Activated gamma-delta T cell (primary cell): ENCODE measurements around the gene ZFP42.
"Not testable (repeated sequence)": the region's sequence is repeated elsewhere in the genome, so short reads cannot be mapped to it uniquely, and the experiment has no call there.

Experiments
- DNase-seq: peaks from one replicate; lab custom pipeline; 2025; lab: John Stamatoyannopoulos, UW
- total RNA-seq, 2 donors: gene quantifications; one replicate each; lab custom pipeline; 2026; lab: John Stamatoyannopoulos, UW

The ZFP42 gene
- 0 reads per million in 2 donors for total RNA-seq

DNA sequence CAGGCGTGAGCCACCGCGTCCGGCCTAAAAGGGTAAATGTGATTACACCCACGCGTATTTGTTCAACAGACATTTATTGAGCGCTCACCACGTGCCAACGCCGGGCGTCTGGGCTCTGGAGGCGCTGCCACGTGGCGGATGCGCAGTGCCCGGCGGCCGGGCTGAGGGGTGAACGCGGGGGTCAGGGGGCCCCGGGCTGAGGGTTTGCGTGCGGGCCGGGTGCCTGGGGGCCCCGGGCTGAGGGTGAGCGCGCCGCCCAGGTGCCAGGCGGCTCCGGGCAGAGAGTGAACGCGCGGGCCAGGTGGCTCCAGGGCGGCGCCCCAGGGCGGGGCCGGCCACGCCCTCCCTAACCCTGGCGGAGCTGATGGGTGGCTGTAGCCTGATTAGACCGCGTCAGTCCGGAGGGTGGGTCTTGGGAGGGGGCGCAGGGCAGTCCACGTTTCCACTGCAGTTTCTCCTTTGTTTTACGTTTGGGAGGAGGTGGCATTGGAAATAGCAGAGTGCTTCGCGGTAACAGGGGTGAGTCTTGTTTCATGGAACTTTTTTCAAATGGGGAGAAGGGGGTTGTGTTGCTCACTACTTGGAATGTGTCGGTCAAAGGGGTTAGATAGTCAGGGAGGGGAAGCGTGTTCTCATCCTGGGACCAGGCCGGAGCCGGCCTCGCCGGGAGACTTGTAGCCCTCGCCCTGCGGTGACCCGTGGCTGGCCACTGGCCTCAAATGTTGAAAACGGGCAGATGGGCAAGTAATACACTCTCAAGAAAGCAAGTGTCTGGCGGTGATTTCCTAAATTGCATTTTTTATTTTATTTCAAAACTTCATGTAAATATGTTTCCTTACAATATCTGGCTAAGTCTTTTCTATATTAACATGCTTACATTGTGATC lies at the start of gene ZFP42:
Gene ZFP42 (plus strand): TSS at position 450 of the 886 bp plus-strand sequence. CDS start 7,037 bp downstream, outside the sequence.
- no peak for DNase-seq

DNA sequence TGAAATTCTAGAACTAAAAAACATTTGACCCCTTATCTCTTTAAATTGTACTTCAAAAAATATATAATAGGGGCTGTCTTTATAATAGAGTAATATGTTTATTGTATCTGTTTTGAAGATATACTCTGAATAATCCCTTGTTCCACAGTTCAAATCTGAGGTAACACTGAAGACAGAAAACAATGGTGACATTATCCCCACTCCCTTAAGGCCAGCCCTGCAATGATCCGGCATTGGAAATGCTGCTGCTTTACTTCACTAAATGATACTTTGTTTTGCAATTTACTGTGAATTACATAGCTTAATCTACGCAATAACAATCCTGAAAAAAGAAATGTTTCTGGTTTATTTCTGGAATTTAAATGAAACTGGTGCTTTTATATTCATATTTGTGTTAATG lies 34.4 kb upstream of the ZFP42 start:
- DNase-seq: no peak

DNA sequence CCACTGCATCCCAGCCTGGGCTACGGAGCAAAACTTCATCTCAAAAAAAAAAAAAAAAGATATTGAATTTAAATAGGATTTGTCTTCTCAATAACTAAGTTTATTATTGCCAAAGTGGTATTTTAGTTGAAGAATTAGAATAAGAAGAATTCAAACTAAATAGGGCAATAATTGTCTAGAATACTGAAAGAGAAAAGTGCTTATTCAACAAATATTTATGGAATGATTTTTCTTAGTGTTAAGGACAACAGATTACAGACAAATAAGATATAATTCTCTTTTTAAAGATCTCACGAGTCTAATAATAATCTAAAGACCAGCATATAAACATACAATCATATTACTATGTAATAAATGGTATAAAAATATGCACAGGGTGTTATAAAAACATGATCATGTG lies 33.6 kb upstream of the ZFP42 start:
- DNase-seq: no peak

GRCh38 chr4:187962926-187963325 lies 32.6 kb upstream of the ZFP42 start:
- DNase-seq: no peak

DNA sequence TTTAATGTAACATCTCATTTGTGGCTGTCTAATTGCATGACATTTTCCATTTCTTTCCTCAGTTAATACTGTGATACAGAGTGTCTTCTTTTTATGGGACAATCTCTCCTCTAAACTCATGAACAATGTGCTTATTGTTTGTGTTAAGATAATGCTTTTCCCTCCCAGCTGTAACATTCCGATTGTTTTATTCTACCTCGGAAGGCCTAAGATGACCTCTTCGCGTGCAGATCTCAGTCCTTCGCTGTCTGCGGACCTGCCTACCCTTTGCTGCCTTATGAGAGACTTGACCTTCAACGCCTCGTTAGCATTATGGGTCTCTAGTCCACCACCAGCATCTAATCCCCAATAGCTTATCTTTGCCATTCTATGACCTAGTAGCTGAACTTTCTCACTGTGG lies 29.8 kb upstream of the ZFP42 start:
- DNase-seq: no peak

DNA sequence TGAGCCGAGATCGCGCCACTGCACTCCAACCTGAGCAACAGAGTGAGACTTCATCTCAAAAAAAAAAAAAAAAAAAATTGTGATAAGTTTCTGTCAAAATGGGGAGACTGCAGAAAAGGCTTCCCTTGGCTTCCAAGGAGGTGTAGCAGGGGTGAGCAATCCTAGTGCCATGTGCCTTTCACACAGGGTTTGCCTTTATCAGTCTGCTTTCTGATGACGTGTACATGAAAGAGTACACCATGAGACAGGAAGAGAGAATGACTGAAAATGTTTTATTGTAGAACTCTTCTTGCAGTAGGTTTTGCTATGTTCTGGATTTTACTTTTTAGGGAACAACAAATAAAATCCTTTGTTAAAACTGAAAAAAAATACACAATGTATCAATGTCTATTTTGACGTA lies 23.4 kb upstream of the ZFP42 start:
- DNase-seq: no peak

- no peak for DNase-seq
These were observed 11.8 kb upstream of the ZFP42 start for GRCh38 chr4:187983746-187984145.

DNA sequence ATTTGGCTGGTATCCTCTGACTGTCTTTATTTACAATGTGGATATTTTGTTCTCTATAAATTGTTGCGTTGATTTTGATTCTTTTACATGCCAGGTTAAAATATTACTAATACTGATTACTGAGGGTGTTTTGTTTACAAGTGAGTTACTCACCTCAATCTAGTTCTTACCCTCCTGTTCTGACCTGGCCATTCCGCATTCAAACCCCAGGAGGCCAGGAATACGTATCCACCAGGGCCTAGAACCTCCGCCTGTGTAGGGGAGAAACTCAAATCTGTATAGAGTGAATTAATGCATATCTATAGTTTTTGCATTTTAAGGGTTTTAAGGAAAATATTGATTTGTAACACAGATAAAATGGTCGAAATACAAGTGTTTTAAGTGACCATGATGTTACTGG lies 2.6 kb upstream of the ZFP42 start:
- no peak for DNase-seq

DNA sequence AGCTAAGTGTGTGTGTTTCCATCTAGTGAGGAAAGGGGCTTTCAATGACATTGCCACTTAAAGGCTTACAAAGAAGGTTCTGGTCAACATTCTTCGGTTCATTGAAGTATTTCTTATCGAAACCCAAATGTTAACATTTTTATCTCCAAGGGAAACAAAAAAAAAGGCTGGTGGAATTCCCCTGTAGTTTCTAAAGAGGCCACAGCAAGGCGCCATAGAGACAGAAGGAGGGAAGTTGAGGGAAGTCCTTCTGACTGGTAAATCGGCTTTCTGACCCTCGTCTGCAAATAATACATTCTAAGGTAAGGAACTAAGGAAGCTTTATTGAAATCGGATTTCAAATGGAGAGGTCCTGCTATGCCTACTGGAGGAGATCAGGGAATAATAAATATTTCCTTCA lies 1.7 kb upstream of the ZFP42 start:
- DNase-seq: no peak

DNA sequence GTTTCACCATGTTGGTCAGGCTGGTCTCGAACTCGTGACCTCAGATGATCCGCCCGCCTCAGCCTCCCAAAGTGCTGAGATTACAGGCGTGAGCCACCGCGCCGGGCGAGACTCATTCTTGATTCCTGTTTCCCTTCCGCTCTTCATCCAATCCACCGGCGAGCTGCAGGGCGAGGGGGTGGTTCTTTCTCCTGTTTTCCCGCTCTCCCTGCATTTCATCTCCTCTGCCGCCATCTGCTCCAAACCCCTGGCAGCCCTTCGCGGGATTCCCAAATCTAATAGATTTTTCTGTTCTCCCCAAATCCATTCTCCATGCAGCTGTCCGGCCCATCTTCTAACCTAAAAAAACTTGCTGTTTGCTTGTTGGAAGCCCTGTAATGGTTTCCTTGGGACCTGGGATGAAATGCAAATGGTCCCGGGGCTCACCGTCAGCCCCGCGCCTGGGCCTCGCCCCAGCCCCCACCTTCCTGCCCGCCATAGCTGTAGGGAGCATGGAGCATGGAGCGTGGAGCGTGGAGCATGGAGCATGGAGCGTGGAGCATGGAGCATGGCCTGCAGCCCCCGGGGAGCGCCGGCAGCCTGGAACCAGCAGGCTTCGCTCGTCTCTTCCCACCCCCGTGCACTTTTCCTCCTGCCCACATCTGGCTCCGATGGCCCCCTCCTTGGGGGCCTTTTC lies 1.1 kb downstream of the ZFP42 start:
- DNase-seq: no peak

DNA sequence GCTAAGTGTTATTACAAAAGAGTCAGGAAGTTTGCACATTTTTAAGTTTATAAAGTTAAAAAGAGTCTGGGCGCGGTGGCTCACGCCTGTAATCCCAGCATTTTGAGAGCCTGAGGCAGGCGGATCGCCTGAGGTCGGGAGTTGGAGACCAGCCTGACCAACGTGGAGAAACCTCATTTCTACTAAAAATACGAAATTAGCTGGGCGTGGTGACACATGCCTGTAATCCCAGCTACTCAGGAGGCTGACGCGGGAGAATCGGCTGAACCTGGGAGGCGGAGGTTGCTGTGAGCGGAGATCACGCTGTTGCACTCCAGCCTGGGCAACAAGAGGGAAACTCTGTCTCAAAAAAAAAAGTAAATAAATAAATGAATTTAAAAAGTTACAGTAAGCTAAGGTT lies 2.4 kb downstream of the ZFP42 start:
- DNase-seq: not testable (repeated sequence)

DNA sequence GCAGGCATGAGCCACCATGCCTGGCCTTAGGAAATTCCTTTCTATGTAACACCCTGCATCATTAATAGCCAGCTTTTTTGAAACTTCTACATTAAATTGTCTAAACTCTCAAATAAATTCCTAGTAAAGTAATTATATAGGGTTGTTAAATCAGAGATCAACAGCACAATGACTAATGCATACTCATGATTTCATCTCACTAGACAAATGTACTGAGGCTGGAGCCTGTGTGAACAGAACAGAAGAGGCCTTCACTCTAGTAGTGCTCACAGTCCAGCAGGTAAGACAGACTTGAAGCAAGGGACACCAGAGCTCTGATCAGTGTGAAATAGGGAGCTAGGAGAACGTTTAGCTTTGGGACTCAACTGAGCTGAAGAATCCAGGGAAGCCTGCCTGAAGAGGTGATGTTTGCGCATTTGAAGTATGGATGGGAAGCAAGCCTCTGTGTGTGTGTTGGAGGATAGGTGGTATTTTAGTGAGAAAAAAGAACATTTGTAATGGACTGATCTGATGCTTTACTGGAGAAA lies 3.9 kb downstream of the ZFP42 start:
- no peak for DNase-seq

DNA sequence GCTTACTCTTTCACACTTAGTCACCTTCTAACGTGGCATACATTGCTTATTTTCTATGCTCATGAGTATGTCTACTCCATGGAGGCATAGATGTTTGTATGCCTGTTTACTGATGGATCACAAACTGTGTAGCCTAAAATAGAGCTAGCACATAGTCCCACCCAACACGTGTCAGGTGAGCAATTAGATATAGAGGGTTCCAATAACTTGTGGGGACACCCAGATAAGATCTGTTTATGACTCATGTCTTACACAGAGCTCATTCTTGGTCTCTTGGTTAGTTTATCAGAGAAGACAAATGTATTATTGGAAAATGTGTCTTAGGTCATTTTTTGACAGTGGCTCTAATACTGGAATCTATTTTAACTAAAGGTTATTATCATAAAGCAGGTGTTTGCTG lies 6.8 kb downstream of the ZFP42 start:
- DNase-seq: no peak

DNA sequence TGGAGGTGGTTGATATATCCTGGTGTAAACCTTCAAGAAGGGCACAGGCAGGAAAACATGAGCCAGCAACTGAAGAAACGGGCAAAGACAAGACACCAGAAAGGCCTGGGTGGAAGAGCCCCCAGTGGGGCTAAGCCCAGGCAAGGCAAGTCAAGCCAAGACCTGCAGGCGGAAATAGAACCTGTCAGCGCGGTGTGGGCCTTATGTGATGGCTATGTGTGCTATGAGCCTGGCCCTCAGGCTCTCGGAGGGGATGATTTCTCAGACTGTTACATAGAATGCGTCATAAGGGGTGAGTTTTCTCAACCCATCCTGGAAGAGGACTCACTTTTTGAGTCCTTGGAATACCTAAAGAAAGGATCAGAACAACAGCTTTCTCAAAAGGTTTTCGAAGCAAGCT lies 7.2 kb downstream of the ZFP42 start:
- DNase-seq: no peak

- no peak for DNase-seq
These were observed 10.0 kb downstream of the ZFP42 start for GRCh38 chr4:188005561-188005960.

- DNase-seq: no peak
These were observed 10.8 kb downstream of the ZFP42 start for GRCh38 chr4:188006285-188006848.

DNA sequence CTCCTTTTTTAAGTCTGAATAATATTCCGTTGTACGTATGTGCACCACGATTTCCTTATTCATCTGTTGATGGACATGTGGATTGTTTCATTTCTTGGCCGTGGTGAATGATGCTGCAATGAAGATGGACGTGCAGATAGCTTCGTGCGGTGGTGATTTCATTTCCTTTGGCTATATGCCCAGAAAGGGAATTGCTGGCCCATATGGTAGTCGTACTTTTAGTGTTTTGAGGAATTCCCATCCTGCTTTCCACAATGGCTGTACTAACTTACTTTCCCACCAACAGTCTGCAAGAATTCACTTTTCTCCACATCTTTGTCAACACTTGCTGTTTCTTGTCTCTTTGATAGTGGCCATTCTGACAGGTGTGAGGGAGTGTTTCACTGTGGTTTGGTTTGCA lies 12.8 kb downstream of the ZFP42 start:
- no peak for DNase-seq

DNA sequence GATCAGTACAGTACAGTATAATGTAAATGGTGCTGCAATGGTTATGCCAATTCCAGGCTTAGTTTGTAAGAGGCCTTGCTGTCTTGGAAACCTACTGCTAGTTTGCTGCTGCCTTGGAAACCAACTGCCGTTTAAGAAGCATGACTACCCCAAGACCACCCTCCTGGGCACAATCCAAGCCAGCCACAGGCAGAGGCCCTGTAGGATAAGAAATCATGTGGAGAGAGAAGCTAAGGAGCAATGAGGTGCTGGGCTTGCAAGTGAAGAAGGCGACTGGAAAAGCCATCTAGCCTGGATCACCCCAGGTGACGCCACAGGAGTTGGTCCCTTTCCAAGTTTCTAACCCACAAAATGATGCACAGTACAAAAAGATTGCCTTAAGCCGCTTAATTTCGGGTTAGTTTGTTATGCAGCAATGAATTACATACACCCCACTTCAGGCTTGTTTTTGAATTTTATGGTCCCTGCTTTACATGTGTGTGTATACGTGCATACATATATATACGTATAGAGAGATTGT lies 16.9 kb downstream of the ZFP42 start:
- no peak for DNase-seq

GRCh38 chr4:188015025-188015940 lies 19.7 kb downstream of the ZFP42 start:
- no peak for DNase-seq

GRCh38 chr4:188016754-188017153 lies 21.2 kb downstream of the ZFP42 start:
- DNase-seq: no peak

DNA sequence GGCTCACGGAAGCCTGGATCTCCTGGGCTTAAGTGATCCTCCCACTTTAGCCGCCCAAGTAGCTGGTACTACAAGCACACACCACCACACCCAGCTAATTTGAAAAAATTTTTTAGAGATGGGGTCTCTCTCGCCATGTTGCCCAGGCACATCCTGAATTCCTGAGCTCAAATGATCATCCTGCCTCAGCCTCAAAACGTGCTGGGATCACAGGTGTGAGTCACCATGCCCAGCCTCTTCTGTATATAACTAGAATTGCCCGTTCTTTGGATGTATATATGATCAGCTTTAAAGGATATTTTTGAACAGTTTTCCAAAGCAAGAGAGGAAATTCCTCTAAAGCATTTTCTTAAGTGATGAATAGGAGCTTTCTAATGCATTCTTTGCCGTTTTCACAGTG lies 22.7 kb downstream of the ZFP42 start:
- no peak for DNase-seq
